HL-60 (cell line): Measurements from ENCODE around the gene TCP1.

Source experiments
- CTCF ChIP-seq: IDR thresholded peaks from one replicate; pipeline ENCODE4 v1.5.1; 2011; ENCODE audit warnings: low read length, control low read depth, inconsistent platforms; ENCODE audit not compliant: insufficient read depth
- GABPA ChIP-seq: IDR thresholded peaks from 2 replicates; pipeline ENCODE4 v1.6.1; 2012; ENCODE audit warnings: low read depth
- POLR2AphosphoS5 ChIP-seq: IDR thresholded peaks from 2 replicates; pipeline ENCODE4 v1.6.1; 2012; ENCODE audit warnings: low read depth
- SPI1 ChIP-seq: IDR thresholded peaks from 2 replicates; pipeline ENCODE4 v1.6.1; 2012; ENCODE audit warnings: low read depth, mild to moderate bottlenecking, borderline replicate concordance
- TF ChIP-seq, protein P1 (sequence below): IDR thresholded peaks from 2 replicates; pipeline ENCODE4 v1.6.1; 2012; ENCODE audit warnings: low read depth; ENCODE audit not compliant: insufficient replicate concordance

- no peak for TF ChIP-seq CTCF
- TF ChIP-seq POLR2AphosphoS5, result no peak
- no peak for TF ChIP-seq GABPA
- TF ChIP-seq SPI1, result no peak
- TF ChIP-seq, protein P1, sequence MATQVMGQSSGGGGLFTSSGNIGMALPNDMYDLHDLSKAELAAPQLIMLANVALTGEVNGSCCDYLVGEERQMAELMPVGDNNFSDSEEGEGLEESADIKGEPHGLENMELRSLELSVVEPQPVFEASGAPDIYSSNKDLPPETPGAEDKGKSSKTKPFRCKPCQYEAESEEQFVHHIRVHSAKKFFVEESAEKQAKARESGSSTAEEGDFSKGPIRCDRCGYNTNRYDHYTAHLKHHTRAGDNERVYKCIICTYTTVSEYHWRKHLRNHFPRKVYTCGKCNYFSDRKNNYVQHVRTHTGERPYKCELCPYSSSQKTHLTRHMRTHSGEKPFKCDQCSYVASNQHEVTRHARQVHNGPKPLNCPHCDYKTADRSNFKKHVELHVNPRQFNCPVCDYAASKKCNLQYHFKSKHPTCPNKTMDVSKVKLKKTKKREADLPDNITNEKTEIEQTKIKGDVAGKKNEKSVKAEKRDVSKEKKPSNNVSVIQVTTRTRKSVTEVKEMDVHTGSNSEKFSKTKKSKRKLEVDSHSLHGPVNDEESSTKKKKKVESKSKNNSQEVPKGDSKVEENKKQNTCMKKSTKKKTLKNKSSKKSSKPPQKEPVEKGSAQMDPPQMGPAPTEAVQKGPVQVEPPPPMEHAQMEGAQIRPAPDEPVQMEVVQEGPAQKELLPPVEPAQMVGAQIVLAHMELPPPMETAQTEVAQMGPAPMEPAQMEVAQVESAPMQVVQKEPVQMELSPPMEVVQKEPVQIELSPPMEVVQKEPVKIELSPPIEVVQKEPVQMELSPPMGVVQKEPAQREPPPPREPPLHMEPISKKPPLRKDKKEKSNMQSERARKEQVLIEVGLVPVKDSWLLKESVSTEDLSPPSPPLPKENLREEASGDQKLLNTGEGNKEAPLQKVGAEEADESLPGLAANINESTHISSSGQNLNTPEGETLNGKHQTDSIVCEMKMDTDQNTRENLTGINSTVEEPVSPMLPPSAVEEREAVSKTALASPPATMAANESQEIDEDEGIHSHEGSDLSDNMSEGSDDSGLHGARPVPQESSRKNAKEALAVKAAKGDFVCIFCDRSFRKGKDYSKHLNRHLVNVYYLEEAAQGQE, result no peak
Measured at GRCh38 chr6:159808647-159809046, 19.2 kb upstream of the TCP1 start.
